DND-41 (cell line): Measurements from ENCODE around the gene KLHL12.

Experiments used
- ATAC-seq: fragments of 200-7000 bp; cut with Tn5 transposase; 3 replicates; pipeline ENCODE4 v1.9.1; 2021; ENCODE audit warnings: low read depth; ENCODE audit not compliant: insufficient read depth
- DNase-seq: peaks from one replicate; pipeline ENCODE4 v3.0.0-alpha.2; 2020
- H2AFZ ChIP-seq: 2 replicates; pipeline ENCODE4 v1.6.0; 2012; ENCODE audit warnings: low read depth, low read length
- H3K27ac ChIP-seq: 2 replicates; pipeline ENCODE4 v1.5.1; 2012; ENCODE audit warnings: low read length, inconsistent platforms
- H3K27me3 ChIP-seq: fragments of 200-600 bp; sonication (generic); 2 replicates; pipeline ENCODE4 v1.6.0; 2012; ENCODE audit warnings: low read length, mild to moderate bottlenecking, inconsistent platforms; ENCODE audit not compliant: insufficient read depth, poor library complexity
- H3K36me3 ChIP-seq: 2 replicates; pipeline ENCODE4 v1.5.1; 2012; ENCODE audit warnings: low read length, inconsistent platforms; ENCODE audit not compliant: insufficient read depth
- H3K4me1 ChIP-seq: 2 replicates; pipeline ENCODE4 v1.5.1; 2012; ENCODE audit warnings: mild to moderate bottlenecking, low read length; ENCODE audit not compliant: insufficient read depth
- H3K4me2 ChIP-seq: 2 replicates; pipeline ENCODE4 v1.6.0; 2012; ENCODE audit warnings: mild to moderate bottlenecking, moderate library complexity, low read length, inconsistent platforms; ENCODE audit not compliant: insufficient read depth
- H3K4me3 ChIP-seq, 2 experiments: fragments of 200-600 bp in 1 of 2; shearing (Covaris generic) in 1 of 2; 2 replicates each; pipeline ENCODE4 v1.5.1; 2012 to 2016; ENCODE audit warnings: inconsistent platforms in 2 of 2, low read length in 2 of 2, mild to moderate bottlenecking in 2 of 2, low read depth in 1 of 2, moderate library complexity in 1 of 2
- H3K79me2 ChIP-seq: 2 replicates; pipeline ENCODE4 v1.6.0; 2012; ENCODE audit warnings: low read length, inconsistent platforms; ENCODE audit not compliant: insufficient read depth
- H3K9ac ChIP-seq: 2 replicates; pipeline ENCODE4 v1.6.0; 2012; ENCODE audit warnings: low read depth, mild to moderate bottlenecking, inconsistent platforms, low read length, moderate library complexity
- H3K9me3 ChIP-seq: 2 replicates; pipeline ENCODE4 v1.5.1; 2012; ENCODE audit warnings: low read length, moderate library complexity, mild to moderate bottlenecking, inconsistent platforms; ENCODE audit not compliant: insufficient read depth, severe bottlenecking
- H4K20me1 ChIP-seq: 2 replicates; pipeline ENCODE4 v1.6.0; 2012; ENCODE audit warnings: low read length; ENCODE audit not compliant: insufficient read depth
- EZH2 ChIP-seq: IDR thresholded peaks from 3 replicates; pipeline ENCODE4 v1.6.1; 2012; ENCODE audit warnings: borderline replicate concordance, low read depth, mild to moderate bottlenecking, moderate library complexity, low read length, inconsistent platforms; ENCODE audit not compliant: severe bottlenecking
- TF ChIP-seq, protein P1 (sequence below): IDR thresholded peaks from 2 replicates; pipeline ENCODE4 v1.5.1; 2012; ENCODE audit warnings: borderline replicate concordance, low read length, moderate library complexity, mild to moderate bottlenecking; ENCODE audit not compliant: poor library complexity, severe bottlenecking; ENCODE audit errors: extremely low read depth

KLHL12 gene

DNA sequence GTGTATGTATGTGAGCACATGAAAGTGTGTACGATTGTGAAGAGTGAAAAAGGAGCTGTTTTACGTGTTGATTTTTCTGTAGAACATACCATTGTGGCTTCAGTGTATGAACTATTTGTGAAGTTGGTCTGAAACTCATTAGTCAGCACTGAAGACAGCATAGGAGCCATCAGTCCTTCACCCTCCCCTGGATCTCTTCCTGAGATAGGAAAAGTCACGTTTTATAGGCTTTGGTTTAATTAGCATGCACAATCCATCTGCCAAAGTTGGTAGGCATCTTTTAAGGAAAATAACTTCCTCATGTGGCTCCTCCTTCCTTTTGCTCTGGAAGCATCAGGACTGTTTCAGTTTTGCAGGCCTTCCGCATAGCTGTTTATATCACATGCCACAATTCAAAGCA lies 36.6 kb downstream of the KLHL12 start:
- Histone ChIP-seq H2AFZ (no peak overlapping the region), H3K4me2 (no peak overlapping the region), H3K36me3 (peaks cover 46% of the 10 kb centered on the region), H3K27me3 (no peaks in the 10 kb centered on the region), H3K27ac (no peak overlapping the region), H3K9ac (no peak overlapping the region), H4K20me1 (no peaks in the 10 kb centered on the region), H3K9me3 (no peaks in the 10 kb centered on the region), H3K4me1 (peaks cover 26% of the 10 kb centered on the region), H3K4me3 (no peak overlapping the region), H3K79me2 (peaks cover 28% of the 10 kb centered on the region)
- no peak for DNase-seq
- ATAC-seq: no peak
- TF ChIP-seq EZH2: no peak
- TF ChIP-seq, protein P1, sequence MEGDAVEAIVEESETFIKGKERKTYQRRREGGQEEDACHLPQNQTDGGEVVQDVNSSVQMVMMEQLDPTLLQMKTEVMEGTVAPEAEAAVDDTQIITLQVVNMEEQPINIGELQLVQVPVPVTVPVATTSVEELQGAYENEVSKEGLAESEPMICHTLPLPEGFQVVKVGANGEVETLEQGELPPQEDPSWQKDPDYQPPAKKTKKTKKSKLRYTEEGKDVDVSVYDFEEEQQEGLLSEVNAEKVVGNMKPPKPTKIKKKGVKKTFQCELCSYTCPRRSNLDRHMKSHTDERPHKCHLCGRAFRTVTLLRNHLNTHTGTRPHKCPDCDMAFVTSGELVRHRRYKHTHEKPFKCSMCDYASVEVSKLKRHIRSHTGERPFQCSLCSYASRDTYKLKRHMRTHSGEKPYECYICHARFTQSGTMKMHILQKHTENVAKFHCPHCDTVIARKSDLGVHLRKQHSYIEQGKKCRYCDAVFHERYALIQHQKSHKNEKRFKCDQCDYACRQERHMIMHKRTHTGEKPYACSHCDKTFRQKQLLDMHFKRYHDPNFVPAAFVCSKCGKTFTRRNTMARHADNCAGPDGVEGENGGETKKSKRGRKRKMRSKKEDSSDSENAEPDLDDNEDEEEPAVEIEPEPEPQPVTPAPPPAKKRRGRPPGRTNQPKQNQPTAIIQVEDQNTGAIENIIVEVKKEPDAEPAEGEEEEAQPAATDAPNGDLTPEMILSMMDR: no peak

DNA sequence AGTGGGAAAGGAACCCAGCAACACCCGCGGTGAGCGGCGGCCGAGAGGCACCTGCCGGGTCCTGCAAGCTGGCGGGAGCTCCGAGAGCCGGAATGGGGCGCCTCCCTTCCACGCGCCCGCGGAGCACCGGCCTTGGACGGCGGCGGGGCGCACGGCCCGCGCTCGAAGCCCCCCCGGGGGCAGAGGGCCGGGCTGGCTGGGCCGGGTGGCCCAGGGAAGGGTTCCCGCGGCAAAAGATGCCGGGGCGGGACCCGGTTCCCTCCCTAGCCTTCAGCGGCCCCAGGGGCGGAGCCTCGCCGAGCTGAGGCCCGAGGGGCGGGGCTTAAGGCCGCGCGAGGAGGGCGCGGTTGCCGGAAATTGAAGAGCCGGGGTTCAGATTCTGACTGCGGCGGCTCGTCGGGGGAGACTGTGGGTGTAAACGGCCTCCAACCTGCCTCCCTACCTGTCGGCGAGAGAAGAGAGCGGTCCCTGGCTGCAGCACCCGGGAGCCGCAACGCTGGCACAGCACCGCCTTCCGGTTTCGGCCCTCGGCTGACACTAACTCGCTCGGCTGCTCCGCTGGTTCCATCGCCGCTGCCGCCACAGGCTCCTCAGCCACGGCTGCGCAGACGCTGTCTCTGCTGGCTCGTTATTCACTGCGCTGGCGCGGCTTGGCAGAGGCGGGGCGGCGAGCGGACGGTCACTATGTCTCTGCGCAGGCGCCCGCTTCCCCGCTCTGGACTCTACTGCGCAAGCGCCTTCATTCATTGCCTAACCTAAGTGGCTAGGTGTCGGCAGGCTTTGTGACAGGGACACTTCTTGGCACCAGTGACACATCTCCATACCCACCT lies 38.3 kb downstream of the KLHL12 start, which contains the start of gene RABIF:
RABIF (minus strand) TSS at position 619 of the 830 bp plus-strand sequence; CDS start at position 568, 51 bp downstream.
- ATAC-seq (peak; percentile 93), DNase-seq (peak; percentile 96)
- peak within 1 kb of the TSS; percentile 93 for H3K27ac ChIP-seq
- H3K4me3 ChIP-seq: peak within 1 kb of the TSS; percentile 48 to 67
- H3K4me2 ChIP-seq: peak within 1 kb of the TSS; percentile 93
- no peak for TF ChIP-seq EZH2
- TF ChIP-seq, protein P1: peak; percentile 17
- peak within 1 kb of the TSS; percentile 98 for H2AFZ ChIP-seq
- peaks cover 28% of the 10 kb centered on the region for H3K4me1 ChIP-seq
- peaks cover 4% of the 10 kb centered on the region for H4K20me1 ChIP-seq
- H3K9me3 ChIP-seq: no peaks in the 10 kb centered on the region
- no peaks in the 10 kb centered on the region for H3K27me3 ChIP-seq
- H3K36me3 ChIP-seq: peaks cover 36% of the 10 kb centered on the region
- H3K79me2 ChIP-seq: peaks cover 44% of the 10 kb centered on the region
- peak within 1 kb of the TSS; percentile 66 for H3K9ac ChIP-seq

DNA sequence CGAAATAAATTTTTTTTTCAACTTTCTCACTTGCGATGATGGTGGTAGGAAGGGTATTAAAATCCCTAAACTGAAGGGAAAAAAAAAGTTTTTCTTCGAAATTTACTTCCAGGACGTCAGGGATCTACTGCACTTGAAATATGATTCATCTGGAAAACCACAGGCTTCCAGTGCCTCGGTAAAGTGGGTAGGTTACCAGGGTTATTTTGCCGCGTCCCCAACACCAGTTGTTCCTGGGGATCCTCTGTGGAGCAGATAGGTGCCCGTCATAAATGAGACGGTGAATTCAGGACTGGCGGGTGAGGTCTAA lies 38.9 kb downstream of the KLHL12 start:
- peak overlapping the region; percentile 98 for H2AFZ ChIP-seq
- DNase-seq: no peak

More for the DNA sequence above, 38.9 kb downstream of the KLHL12 start:
- Histone ChIP-seq H3K36me3 (peaks cover 31% of the 10 kb centered on the region), H4K20me1 (peaks cover 4% of the 10 kb centered on the region), H3K9me3 (no peaks in the 10 kb centered on the region), H3K27me3 (no peaks in the 10 kb centered on the region), H3K9ac (peak overlapping the region; percentile 66), H3K79me2 (peaks cover 49% of the 10 kb centered on the region), H3K27ac (peak overlapping the region; percentile 93), H3K4me2 (peak overlapping the region; percentile 93), H3K4me3 (peak overlapping the region; percentile 48 to 67; a peak in 3 of 4 replicates), H3K4me1 (peaks cover 28% of the 10 kb centered on the region)
- no peak for ATAC-seq
- no peak for TF ChIP-seq EZH2
- TF ChIP-seq, protein P1: no peak
